ENCODE data around the gene JCAD.
"Not testable (repeated sequence)": the region's sequence is repeated elsewhere in the genome, so short reads cannot be mapped to it uniquely, and the experiment has no call there.

JCAD gene

GRCh38 chr10:30103595-30104320 lies 44.4 kb upstream of the JCAD start:
- no peaks in the 10 kb centered on the region for H3K9me2 ChIP-seq (replicated peaks; ENCODE audit: low read depth, low read length)
- H3K4me3 ChIP-seq (ENCODE audit: low read length, poor library complexity, severe bottlenecking): no peak overlapping the region
- H3K79me2 ChIP-seq (ENCODE audit: insufficient read depth, low read length): no peaks in the 10 kb centered on the region
- H3K36me3 ChIP-seq (ENCODE audit: insufficient read depth, low read length): no peaks in the 10 kb centered on the region
- no peak overlapping the region for H3K9ac ChIP-seq (ENCODE audit: low read depth, low read length, poor library complexity, severe bottlenecking)
- H3K27me3 ChIP-seq (ENCODE audit: insufficient read depth, low read length, poor library complexity, severe bottlenecking): no peaks in the 10 kb centered on the region
- H3K9me3 ChIP-seq (ENCODE audit: insufficient read depth, low read depth, low read length): no peaks in the 10 kb centered on the region
- no peaks in the 10 kb centered on the region for H4K20me1 ChIP-seq (ENCODE audit: insufficient read depth, low read length, poor library complexity, severe bottlenecking)
- TF ChIP-seq CTCF (conservative IDR thresholded peaks at IDR 0.05; ENCODE audit: low read length) (no peak), EZH2phosphoT487 (IDR thresholded peaks at IDR 0.05; ENCODE audit: borderline replicate concordance) (no peak)
- H3F3A ChIP-seq (ENCODE audit: low read depth): no peaks in the 10 kb centered on the region
- H3K4me2 ChIP-seq (ENCODE audit: low read depth, low read length, poor library complexity, severe bottlenecking): no peak overlapping the region
- no peaks in the 10 kb centered on the region for H3K4me1 ChIP-seq (ENCODE audit: insufficient read depth, low read length, poor library complexity, severe bottlenecking)
- no peak overlapping the region for H2AFZ ChIP-seq (ENCODE audit: low read length)

GRCh38 chr10:30099706-30100105 lies 40.3 kb upstream of the JCAD start:
- H4K20me1 ChIP-seq (ENCODE audit: insufficient read depth, low read length, poor library complexity, severe bottlenecking); H3K79me2 ChIP-seq (ENCODE audit: insufficient read depth, low read length); H3K9me3 ChIP-seq (ENCODE audit: insufficient read depth, low read depth, low read length); H3F3A ChIP-seq (ENCODE audit: low read depth); H3K27me3 ChIP-seq (ENCODE audit: insufficient read depth, low read length, poor library complexity, severe bottlenecking); H3K36me3 ChIP-seq (ENCODE audit: insufficient read depth, low read length); H3K9me2 ChIP-seq (replicated peaks; ENCODE audit: low read depth, low read length); H3K4me2 ChIP-seq (ENCODE audit: low read depth, low read length, poor library complexity, severe bottlenecking); H3K9ac ChIP-seq (ENCODE audit: low read depth, low read length, poor library complexity, severe bottlenecking); H3K4me1 ChIP-seq (ENCODE audit: insufficient read depth, low read length, poor library complexity, severe bottlenecking); H3K4me3 ChIP-seq (ENCODE audit: low read length, poor library complexity, severe bottlenecking); H2AFZ ChIP-seq (ENCODE audit: low read length): not testable (repeated sequence)

GRCh38 chr10:30099101-30099500 lies 39.7 kb upstream of the JCAD start:
- TF ChIP-seq EZH2phosphoT487 (IDR thresholded peaks at IDR 0.05; ENCODE audit: borderline replicate concordance) (no peak), CTCF (conservative IDR thresholded peaks at IDR 0.05; ENCODE audit: low read length) (no peak)
- Histone ChIP-seq H3K4me3 (ENCODE audit: low read length, poor library complexity, severe bottlenecking) (no peak overlapping the region), H3K36me3 (ENCODE audit: insufficient read depth, low read length) (no peaks in the 10 kb centered on the region), H3K4me2 (ENCODE audit: low read depth, low read length, poor library complexity, severe bottlenecking) (no peak overlapping the region), H3K27me3 (ENCODE audit: insufficient read depth, low read length, poor library complexity, severe bottlenecking) (no peaks in the 10 kb centered on the region), H3K9me3 (ENCODE audit: insufficient read depth, low read depth, low read length) (no peaks in the 10 kb centered on the region), H3K9me2 (replicated peaks; ENCODE audit: low read depth, low read length) (no peaks in the 10 kb centered on the region), H3F3A (ENCODE audit: low read depth) (no peaks in the 10 kb centered on the region), H2AFZ (ENCODE audit: low read length) (no peak overlapping the region), H3K4me1 (ENCODE audit: insufficient read depth, low read length, poor library complexity, severe bottlenecking) (no peaks in the 10 kb centered on the region), H4K20me1 (ENCODE audit: insufficient read depth, low read length, poor library complexity, severe bottlenecking) (no peaks in the 10 kb centered on the region), H3K9ac (ENCODE audit: low read depth, low read length, poor library complexity, severe bottlenecking) (no peak overlapping the region), H3K79me2 (ENCODE audit: insufficient read depth, low read length) (no peaks in the 10 kb centered on the region)

- Histone ChIP-seq H3K36me3 (ENCODE audit: insufficient read depth, low read length) (no peaks in the 10 kb centered on the region), H3F3A (ENCODE audit: low read depth) (no peaks in the 10 kb centered on the region), H3K9me3 (ENCODE audit: insufficient read depth, low read depth, low read length) (no peaks in the 10 kb centered on the region), H3K79me2 (ENCODE audit: insufficient read depth, low read length) (no peaks in the 10 kb centered on the region), H3K9ac (ENCODE audit: low read depth, low read length, poor library complexity, severe bottlenecking) (no peak overlapping the region), H2AFZ (ENCODE audit: low read length) (no peak overlapping the region), H3K4me1 (ENCODE audit: insufficient read depth, low read length, poor library complexity, severe bottlenecking) (no peaks in the 10 kb centered on the region), H3K27me3 (ENCODE audit: insufficient read depth, low read length, poor library complexity, severe bottlenecking) (no peaks in the 10 kb centered on the region), H4K20me1 (ENCODE audit: insufficient read depth, low read length, poor library complexity, severe bottlenecking) (no peaks in the 10 kb centered on the region), H3K4me2 (ENCODE audit: low read depth, low read length, poor library complexity, severe bottlenecking) (no peak overlapping the region), H3K4me3 (ENCODE audit: low read length, poor library complexity, severe bottlenecking) (no peak overlapping the region), H3K9me2 (replicated peaks; ENCODE audit: low read depth, low read length) (no peaks in the 10 kb centered on the region)
- TF ChIP-seq EZH2phosphoT487 (IDR thresholded peaks at IDR 0.05; ENCODE audit: borderline replicate concordance) (no peak), CTCF (conservative IDR thresholded peaks at IDR 0.05; ENCODE audit: low read length) (no peak)
Measured at GRCh38 chr10:30098629-30099028, 39.2 kb upstream of the JCAD start.
